Erythroblast (primary cell): Measurements from ENCODE around the gene SIRPB1.
"Not testable (repeated sequence)": the region's sequence is repeated elsewhere in the genome, so short reads cannot be mapped to it uniquely, and the experiment has no call there.

Source experiments
- DNase-seq, 2 experiments: peaks; one replicate each; lab custom pipeline; 2025; lab: John Stamatoyannopoulos, UW
- GATA1 ChIP-seq: IDR thresholded peaks from 2 replicates; pipeline ENCODE4 v1.6.1; 2011; ENCODE audit warnings: low read depth, mild to moderate bottlenecking, control low read depth, low read length, moderate library complexity
- POLR2A ChIP-seq: IDR thresholded peaks from 2 replicates; pipeline ENCODE4 v1.6.1; 2011; ENCODE audit warnings: mild to moderate bottlenecking, low read length

Gene SIRPB1

GRCh38 chr20:1629321-1629720 lies 9.5 kb upstream of the SIRPB1 start:
- no peak for TF ChIP-seq GATA1
- TF ChIP-seq POLR2A = no peak
- no peak for DNase-seq

DNA sequence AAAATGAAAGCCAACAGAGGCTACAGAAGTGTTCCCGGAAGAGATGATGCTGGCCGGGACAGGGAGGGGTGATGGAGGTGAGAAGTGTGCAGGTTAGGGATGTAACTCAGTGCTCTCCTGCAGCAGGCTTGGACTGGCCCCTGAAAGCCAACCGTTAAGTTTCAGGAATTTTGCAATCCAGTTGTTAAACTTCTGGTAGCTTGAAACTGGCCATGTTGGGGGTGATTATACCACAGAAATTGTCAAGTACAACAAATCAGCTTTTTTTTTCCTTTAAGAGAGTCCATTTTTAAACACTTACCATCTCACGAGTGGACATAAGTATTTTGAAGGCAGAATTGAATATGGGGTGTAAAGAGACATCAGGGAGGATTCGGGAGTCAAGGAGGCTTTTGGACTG lies 8.8 kb upstream of the SIRPB1 start:
- no peak for TF ChIP-seq GATA1
- no peak for TF ChIP-seq POLR2A
- no peak for DNase-seq

DNA sequence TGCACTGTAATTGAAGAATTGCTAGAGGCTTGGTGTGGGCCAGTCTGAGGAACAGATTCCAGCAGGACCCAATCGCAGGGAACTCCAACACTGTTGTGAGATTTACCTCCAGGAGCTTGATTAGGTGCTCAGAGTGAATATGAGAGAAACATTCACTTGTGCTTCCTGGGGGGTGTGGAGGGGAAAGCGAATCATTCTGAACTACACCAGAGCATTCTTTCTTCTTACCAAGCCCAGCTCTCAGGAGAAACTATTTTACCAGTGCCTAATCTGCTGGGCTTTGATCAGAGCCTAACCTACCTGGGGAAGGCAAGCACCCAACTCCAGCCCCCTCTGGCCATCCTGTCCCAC lies 7.4 kb upstream of the SIRPB1 start:
- TF ChIP-seq POLR2A = no peak
- no peak for TF ChIP-seq GATA1
- DNase-seq = no peak

DNA sequence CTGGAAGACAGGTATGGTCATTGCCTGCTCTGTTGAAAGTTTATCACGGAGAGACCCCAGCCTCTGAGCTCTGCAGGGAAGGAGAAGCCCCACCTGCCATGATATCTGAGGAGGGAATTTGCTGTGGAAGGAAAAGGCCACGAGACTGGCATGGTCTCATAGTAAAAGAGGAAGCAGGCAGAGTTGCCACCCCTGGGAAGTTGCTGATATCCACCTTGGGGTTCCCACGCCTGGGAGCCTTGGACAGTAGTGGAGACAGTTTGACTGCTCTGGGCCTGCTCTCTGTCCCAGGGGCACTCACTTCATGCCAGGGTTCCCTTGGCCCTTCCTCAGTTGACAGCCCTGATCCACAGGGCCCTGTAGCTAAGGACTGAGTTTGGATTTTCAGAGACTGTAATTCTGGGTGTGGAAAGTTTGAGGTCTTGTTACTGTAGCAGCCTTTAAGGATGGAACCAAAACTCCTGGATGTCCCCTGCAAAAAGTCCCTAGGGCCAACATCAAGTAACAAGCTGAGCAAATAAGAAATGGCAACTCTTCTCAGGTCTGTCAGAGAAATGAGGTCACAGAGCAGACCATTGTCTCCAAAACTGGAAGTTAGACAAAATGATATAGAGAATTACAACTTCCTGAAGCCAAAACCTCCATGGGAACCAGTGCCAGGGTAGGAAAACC lies 6.9 kb upstream of the SIRPB1 start:
- TF ChIP-seq POLR2A (no peak), GATA1 (no peak)
- no peak for DNase-seq

GRCh38 chr20:1625083-1625690 lies 5.4 kb upstream of the SIRPB1 start:
- no peak for DNase-seq
- TF ChIP-seq GATA1 (no peak), POLR2A (no peak)

DNA sequence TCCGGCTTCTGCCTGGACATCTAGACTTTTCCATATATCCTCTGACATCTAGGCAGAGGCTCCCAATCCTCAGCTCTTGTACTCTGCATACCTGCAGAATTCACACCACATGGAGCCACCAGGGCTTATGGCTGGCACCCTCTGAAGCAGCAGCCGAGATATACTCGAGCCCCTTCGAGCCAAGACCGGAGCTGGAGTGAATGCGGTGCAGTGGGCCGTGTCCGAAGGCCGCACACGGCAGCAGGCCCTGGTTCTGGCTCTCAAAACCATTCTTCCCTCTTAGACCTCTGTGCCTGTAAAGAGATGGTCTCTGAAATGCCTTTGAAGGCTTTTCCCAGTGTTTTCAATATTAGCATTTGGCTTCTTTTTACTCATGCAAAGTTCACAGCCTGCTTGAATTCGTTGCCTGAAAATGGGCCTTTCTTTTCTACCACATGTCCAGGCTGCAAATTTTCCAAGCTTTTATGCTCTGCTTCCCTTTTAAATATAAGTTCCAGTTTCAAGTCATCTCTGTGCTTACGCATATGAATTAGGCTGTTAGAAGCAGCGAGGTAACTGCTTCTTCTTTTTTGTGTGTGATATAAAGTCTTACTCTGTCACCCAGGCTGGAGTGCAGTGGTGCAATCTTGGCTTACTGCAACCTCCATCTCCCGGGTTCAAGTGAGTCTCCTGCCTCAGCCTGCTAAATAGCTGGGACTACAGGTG lies 3.8 kb upstream of the SIRPB1 start:
- DNase-seq = no peak
- TF ChIP-seq POLR2A (no peak), GATA1 (no peak)

GRCh38 chr20:1622450-1622849 lies 2.6 kb upstream of the SIRPB1 start:
- no peak for TF ChIP-seq GATA1
- no peak for TF ChIP-seq POLR2A
- no peak for DNase-seq

DNA sequence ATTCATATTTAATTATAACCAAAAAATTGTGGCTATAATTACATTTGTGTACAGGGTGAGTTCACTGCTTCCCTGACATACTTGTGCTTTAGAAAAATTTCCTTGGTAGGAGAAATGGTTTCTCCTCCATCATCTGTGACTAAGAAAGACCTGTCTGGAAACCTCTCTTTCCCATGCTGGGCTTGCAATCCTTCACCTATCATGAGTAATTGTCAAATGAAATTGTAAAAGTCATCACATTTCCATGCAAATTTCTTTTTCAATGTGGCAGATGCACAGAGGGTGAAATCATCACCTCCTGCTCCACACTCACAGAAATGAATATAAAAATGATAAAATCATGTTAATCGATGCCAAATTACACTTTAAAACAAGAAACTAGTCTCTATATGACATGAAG lies 1.5 kb upstream of the SIRPB1 start:
- no peak for DNase-seq
- TF ChIP-seq POLR2A = no peak
- TF ChIP-seq GATA1 = no peak

DNA sequence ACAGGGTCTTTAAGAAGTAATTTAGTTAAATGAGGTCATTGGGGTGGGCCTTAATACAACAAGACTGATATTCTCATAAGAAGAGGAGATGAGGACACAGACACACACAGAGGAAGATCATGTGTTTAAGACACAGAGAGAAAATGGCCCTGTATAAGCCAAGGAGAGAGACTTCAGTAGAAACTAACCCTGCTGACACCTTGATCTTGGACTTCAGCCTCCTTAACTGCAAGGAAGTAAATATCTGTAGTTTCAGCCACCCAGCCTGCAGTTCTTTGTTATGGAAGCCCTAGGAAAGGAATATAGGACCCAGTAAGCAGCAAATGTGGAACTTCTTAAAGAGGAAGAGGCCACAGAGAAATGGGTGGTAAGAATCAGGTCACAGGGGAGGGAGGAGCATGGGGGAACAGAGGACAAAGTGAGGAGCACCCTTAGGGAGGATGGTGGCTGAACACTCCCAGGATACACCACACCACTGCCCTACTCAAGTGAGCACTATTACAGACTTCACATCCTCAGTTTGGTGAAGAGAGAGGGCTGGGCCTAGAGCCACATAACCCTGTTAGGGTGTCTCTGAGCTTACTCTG lies 762 bp downstream of the SIRPB1 start:
- no peak for TF ChIP-seq GATA1
- TF ChIP-seq POLR2A = no peak
- DNase-seq = no peak

- TF ChIP-seq POLR2A = no peak
- no peak for TF ChIP-seq GATA1
- no peak for DNase-seq
Observed at GRCh38 chr20:1618479-1618878, 1.3 kb downstream of the SIRPB1 start.

DNA sequence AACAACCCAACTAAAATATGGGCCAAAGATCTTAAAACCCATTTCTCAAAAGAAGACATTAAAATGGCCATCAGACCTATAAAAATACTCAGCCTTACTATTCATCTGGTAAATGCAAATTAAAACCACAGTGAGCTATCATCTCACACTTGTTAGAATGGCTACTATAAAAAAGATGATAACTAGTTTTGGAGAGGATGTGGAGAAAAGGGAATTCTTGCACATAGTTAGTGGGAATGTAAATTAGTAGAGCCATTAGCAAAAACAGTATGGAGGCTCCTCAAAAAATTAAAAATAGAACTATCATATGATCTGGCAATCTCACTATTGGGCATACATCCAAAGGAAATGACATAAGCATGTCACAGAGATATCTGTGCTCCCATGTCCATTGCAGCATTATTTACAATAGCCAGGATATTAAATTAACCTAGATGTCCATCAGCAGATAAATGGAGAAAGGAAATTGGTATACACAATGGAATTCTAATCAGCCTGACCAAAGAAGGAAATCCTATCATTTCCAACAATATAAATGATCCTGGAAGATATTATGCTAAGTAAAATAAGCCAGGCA lies 2.9 kb downstream of the SIRPB1 start:
- no peak for TF ChIP-seq GATA1
- TF ChIP-seq POLR2A = no peak
- DNase-seq = no peak

GRCh38 chr20:1610404-1610803 lies 9.4 kb downstream of the SIRPB1 start:
- not testable (repeated sequence) for DNase-seq

- not testable (repeated sequence) for DNase-seq
Observed at GRCh38 chr20:1608678-1609347, 11.0 kb downstream of the SIRPB1 start.

DNA sequence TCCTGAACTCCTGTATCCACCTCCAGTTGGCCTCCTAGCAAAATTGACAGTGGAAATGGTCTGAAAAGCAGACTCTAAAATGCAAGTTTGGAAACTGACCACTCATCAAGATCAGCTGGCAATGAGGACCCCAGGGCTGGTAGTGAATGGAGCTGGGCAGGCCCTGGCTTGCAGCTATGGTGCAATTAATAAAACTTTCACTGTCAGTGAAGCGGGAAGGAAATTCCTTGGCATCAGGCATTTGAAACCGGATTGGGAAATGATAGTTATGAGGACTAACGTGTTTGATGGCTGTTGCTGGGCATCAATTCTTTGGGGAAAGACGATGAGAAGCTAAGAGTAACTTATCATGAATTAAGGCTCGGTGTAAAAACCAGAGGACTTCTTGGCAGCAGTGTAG lies 19.1 kb downstream of the SIRPB1 start:
- no peak for TF ChIP-seq GATA1
- TF ChIP-seq POLR2A = no peak
- DNase-seq = no peak
